RWPE1 (cell line): ENCODE data around the gene DMKN.

Experiments used
- CTCF ChIA-PET: fragments of 350-600 bp; sonication (Branson Sonifier 250); formaldehyde crosslinking; extraction: SDS; loops from one replicate; lab custom pipeline; 2021; lab: Yijun Ruan, JAX
- POLR2A ChIA-PET: fragments of 400-600 bp; formaldehyde crosslinking; extraction: SDS; loops from one replicate; lab custom pipeline; 2020; ENCODE audit warnings: antibody characterized with exemption; ENCODE audit not compliant: low non-redundant PET; lab: Yijun Ruan, JAX
- DNase-seq: peaks from one replicate; pipeline ENCODE4 v3.0.0; 2012; ENCODE audit warnings: low spot score
- H3K27ac ChIP-seq: fragments of 450-650 bp; 2 replicates; pipeline ENCODE4 v1.5.1; 2017
- TF ChIP-seq, protein P1 (sequence below): fragments of 450-650 bp; conservative IDR thresholded peaks from 2 replicates; pipeline ENCODE4 v1.5.1; 2017; ENCODE audit warnings: low read depth, mild to moderate bottlenecking

Gene DMKN

GRCh38 chr19:35459414-35460082 is 53.9 kb downstream of the DMKN start:
- ChIA-PET POLR2A (no interaction called here), CTCF (interaction anchor here (0.6 kb wide), 1 partner anchor 207 kb away, joined by 3 read pairs; no protein-coding TSS in a partner anchor)
- no peak for DNase-seq
- no peak overlapping the region for H3K27ac ChIP-seq
- TF ChIP-seq, protein P1, sequence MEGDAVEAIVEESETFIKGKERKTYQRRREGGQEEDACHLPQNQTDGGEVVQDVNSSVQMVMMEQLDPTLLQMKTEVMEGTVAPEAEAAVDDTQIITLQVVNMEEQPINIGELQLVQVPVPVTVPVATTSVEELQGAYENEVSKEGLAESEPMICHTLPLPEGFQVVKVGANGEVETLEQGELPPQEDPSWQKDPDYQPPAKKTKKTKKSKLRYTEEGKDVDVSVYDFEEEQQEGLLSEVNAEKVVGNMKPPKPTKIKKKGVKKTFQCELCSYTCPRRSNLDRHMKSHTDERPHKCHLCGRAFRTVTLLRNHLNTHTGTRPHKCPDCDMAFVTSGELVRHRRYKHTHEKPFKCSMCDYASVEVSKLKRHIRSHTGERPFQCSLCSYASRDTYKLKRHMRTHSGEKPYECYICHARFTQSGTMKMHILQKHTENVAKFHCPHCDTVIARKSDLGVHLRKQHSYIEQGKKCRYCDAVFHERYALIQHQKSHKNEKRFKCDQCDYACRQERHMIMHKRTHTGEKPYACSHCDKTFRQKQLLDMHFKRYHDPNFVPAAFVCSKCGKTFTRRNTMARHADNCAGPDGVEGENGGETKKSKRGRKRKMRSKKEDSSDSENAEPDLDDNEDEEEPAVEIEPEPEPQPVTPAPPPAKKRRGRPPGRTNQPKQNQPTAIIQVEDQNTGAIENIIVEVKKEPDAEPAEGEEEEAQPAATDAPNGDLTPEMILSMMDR = no peak

GRCh38 chr19:35458731-35459391 is 54.6 kb downstream of the DMKN start:
- no peak for DNase-seq
- POLR2A ChIA-PET = no interaction called here
- CTCF ChIA-PET = interaction anchor here (0.6 kb wide), 2 partner anchors 104 to 208 kb away, joined by 3 to 4 read pairs; no protein-coding TSS in a partner anchor
- TF ChIP-seq, protein P1 = no peak
- H3K27ac ChIP-seq = no peak overlapping the region

GRCh38 chr19:35458192-35458591 is 55.3 kb downstream of the DMKN start:
- ChIA-PET CTCF (interaction anchor here (0.6 kb wide), 1 partner anchor 104 kb away, joined by 4 read pairs; no protein-coding TSS in a partner anchor), POLR2A (no interaction called here)
- DNase-seq = no peak
- no peak overlapping the region for H3K27ac ChIP-seq
- TF ChIP-seq, protein P1 = no peak

DNA sequence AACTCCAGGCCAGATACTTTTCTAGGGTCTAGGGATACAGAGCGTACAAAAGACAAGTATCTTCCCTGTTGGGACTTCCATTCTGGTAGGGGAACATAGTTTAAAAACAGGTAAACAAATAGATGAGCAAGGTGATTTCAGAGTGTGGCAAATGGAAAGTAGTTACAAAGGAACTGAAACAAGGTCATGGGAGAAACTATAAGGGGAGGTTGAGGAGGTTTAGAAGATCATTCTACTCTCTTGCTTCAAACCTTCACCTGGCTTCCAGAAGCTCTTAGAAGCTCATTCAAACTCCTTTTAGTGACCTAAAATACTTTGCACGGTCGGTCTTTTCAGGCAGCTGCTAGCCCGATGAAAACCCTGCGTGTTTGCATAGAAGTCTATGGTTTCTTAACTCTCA is 56.3 kb downstream of the DMKN start:
- no peak overlapping the region for H3K27ac ChIP-seq

DNA sequence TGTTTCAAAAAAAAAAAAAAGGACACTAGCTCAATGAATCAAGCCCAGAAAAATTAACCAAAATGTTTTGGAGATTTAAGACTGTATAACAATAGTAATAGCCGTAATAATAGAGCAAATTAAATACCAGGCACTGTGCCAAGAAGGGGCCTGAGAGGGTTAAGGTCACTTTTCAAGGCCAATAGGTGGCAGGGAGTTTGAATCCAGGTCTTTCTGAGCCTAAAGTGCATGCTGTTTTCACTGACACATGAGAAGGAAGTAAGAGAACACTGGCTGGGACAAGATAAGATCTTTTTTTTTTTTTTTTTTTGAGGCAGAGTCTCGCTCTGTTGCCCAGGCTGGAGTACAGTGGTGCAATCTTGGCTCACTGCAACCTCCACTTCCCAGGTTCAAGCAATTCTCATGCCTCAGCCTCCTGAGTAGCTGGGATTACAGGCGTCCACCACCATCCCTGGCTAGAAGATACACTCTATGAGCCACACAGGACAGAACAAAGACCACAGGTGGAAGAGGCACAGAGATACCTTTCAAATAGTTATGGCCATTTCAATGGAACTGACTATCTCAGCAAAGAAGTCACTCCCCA is 57.7 kb downstream of the DMKN start:
- no peak for DNase-seq
- H3K27ac ChIP-seq = no peak overlapping the region
- CTCF ChIA-PET = interaction anchor here (0.6 kb wide), 1 partner anchor 135 kb away, joined by 7 read pairs; no protein-coding TSS in a partner anchor
- TF ChIP-seq, protein P1 = no peak
- POLR2A ChIA-PET = no interaction called here

More for the DNA sequence above, 56.3 kb downstream of the DMKN start:
- ChIA-PET POLR2A (no interaction called here), CTCF (interaction anchor here (0.8 kb wide), 1 partner anchor 11 kb away, joined by 3 read pairs; no protein-coding TSS in a partner anchor)
- no peak for DNase-seq
- TF ChIP-seq, protein P1 = no peak

- no peak for DNase-seq
- ChIA-PET POLR2A (no interaction called here), CTCF (interaction anchor here (0.6 kb wide), 1 partner anchor 14 kb away, joined by 3 read pairs; no protein-coding TSS in a partner anchor)
- H3K27ac ChIP-seq = no peak overlapping the region
- TF ChIP-seq, protein P1 = no peak
Measured at GRCh38 chr19:35454663-35455062, 58.8 kb downstream of the DMKN start.
